ENCODE measurements around the gene CDH24. TPM values are rescaled to one million over a fixed set of nuclear protein-coding genes. Genes with fewer than 3 reads are reported as not detected.

The CDH24 gene
- polyA plus RNA-seq, 3 donors = 0.13 to 0.14 TPM; not detected in 1

DNA sequence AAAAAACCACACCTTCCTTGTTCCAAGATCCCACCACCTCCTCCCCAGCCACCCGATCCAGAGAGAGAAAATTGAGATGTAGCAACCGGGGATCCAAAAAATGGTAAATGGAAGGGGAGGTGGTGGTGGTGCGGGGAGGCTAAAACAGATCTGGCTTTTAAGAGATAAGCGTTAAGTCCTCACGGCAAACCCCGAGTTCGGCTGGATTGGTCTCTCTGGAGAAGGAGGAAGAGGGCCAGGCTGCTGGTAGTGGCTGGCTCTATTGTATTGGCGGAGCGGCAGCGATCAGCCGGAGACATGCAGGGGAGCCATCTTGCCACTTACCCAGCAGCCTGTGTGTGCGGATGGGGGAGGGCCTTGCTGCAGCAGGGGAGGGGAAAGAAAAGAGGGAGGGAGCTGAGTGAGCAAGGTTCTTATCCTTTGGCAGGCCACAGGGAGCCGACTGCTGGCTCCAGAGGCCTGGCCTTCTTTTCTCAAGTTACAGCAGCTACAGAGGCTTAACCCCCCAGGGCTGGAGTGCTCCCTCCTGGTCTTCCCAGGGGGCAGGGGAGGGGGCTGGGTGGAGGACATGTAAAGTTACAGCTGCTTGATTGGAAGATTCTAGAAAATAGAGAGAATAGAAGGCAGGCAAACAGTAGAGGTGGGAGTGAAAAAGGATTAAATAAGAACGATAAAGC lies 14.1 kb upstream of the CDH24 start:
- peak overlapping the region; percentile 97 to 98 for H3K4me3 Mint-ChIP-seq
- H3K9me3 Mint-ChIP-seq = no peaks in the 10 kb centered on the region
- no peaks in the 10 kb centered on the region for H3K27me3 Mint-ChIP-seq (ENCODE audit: low read depth in 3 of 3)
- peak overlapping the region; percentile 87 to 96 (median 93) for H3K27ac Mint-ChIP-seq
- TF ChIP-seq CTCF (IDR thresholded peaks at IDR 0.05) = no peak
- Histone ChIP-seq H3K79me2 (ENCODE audit: insufficient read depth, low read length) (peaks cover 83% of the 10 kb centered on the region), H3K4me1 (ENCODE audit: control insufficient read depth in 1 of 2, insufficient read depth in 2 of 2, low read length in 2 of 2) (peaks cover 31 to 39% of the 10 kb centered on the region in 2 donors), H3K36me3 (replicated peaks in 1 of 2; ENCODE audit: control insufficient read depth in 1 of 2, insufficient read depth in 2 of 2, low read length in 2 of 2) (peaks cover 64 to 77% of the 10 kb centered on the region in 2 donors), H3K9me3 (replicated peaks in 1 of 2; ENCODE audit: control insufficient read depth in 1 of 2, insufficient read depth in 1 of 2, low read length in 2 of 2) (no peaks in the 10 kb centered on the region), H3K9ac (ENCODE audit: insufficient read depth, low read length, poor library complexity, severe bottlenecking) (peak overlapping the region; percentile 60), H3K27ac (ENCODE audit: low read depth in 1 of 2, low read length in 2 of 2) (peak overlapping the region; percentile 31 to 75), H3K27me3 (ENCODE audit: control insufficient read depth in 2 of 2, insufficient read depth in 2 of 2, low read length in 2 of 2) (no peaks in the 10 kb centered on the region), H2AFZ (ENCODE audit: insufficient read depth, low read depth, low read length, poor library complexity, severe bottlenecking) (peak overlapping the region; percentile 85), H3K4me2 (replicated peaks; ENCODE audit: extremely low read depth, low read length, poor library complexity, severe bottlenecking) (peak overlapping the region; percentile 71), H3K4me3 (replicated peaks in 1 of 3; ENCODE audit: low read depth in 2 of 3, low read length in 3 of 3) (peak overlapping the region; percentile 52 to 89 (median 87)), H4K20me1 (ENCODE audit: insufficient read depth, low read length) (peaks cover 66% of the 10 kb centered on the region)
- intact Hi-C loops (cut with micrococcal nuclease) = no loop called here
- WGBS (ENCODE audit: insufficient coverage) = 0% methylated on average over 7 of the region's 14 CpGs
- H3K4me1 Mint-ChIP-seq = peaks cover 35% of the 10 kb centered on the region
- peaks cover 70 to 72% of the 10 kb centered on the region in 2 donors for H3K36me3 Mint-ChIP-seq
- DNase-seq = peak; percentile 61 to 72 (median 72)

DNA sequence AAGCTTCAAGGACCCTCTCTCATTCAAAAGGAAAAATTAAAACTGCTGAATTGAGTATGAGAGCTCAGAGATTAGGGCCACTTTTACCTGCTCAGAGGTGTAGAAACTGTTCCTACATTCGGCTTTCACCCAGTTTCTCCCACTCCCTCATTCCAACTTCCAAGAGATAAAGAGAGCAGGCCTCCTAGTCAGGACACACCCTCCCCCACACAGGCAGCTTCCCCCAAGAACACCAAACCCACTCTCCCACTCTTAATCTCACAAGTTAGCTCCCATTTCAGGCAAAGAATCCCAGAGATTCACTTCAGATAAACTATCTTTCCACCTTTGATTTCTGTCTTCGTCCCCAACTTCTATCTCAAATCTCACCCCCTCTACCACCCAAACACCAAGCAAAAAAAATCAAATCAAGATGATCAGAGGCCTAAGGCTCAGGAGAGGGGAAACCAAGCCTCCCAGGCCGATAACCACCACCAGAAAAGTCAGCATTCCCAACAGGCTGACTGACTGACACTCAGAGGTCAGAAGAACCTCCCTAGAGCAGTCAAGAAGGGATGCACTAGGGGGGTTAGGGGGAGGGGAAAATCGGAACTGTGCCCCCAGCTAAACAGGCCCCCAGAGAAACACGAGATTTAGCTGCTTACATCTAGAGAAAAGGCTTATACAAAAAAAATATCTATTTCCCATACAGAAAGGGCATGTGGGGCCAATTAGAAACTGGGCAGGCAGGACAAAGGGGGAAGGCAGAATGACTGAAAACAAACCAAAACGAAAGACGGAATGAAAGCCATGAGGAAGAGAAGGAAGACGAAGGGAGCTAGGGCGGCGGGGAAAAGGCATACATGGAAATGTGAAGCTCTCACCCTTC lies 13.2 kb upstream of the CDH24 start:
- no peak for TF ChIP-seq CTCF (IDR thresholded peaks at IDR 0.05)
- Mint-ChIP-seq H3K27ac (peak overlapping the region; percentile 87 to 96 (median 93)), H3K36me3 (peaks cover 70 to 72% of the 10 kb centered on the region in 2 donors), H3K9me3 (no peaks in the 10 kb centered on the region), H3K4me1 (peaks cover 35% of the 10 kb centered on the region), H3K4me3 (peak overlapping the region; percentile 97 to 98), H3K27me3 (ENCODE audit: low read depth in 3 of 3) (no peaks in the 10 kb centered on the region)
- WGBS (ENCODE audit: insufficient coverage) = 58% methylated on average over 2 of the region's 10 CpGs
- peaks cover 64 to 77% of the 10 kb centered on the region in 2 donors for H3K36me3 ChIP-seq (replicated peaks in 1 of 2; ENCODE audit: control insufficient read depth in 1 of 2, insufficient read depth in 2 of 2, low read length in 2 of 2)
- DNase-seq = no peak
- H3K79me2 ChIP-seq (ENCODE audit: insufficient read depth, low read length) = peaks cover 81% of the 10 kb centered on the region
- H3K4me2 ChIP-seq (replicated peaks; ENCODE audit: extremely low read depth, low read length, poor library complexity, severe bottlenecking) = peak overlapping the region; percentile 71
- intact Hi-C loops (cut with micrococcal nuclease) = no loop called here
- peaks cover 67% of the 10 kb centered on the region for H4K20me1 ChIP-seq (ENCODE audit: insufficient read depth, low read length)
- no peaks in the 10 kb centered on the region for H3K9me3 ChIP-seq (replicated peaks in 1 of 2; ENCODE audit: control insufficient read depth in 1 of 2, insufficient read depth in 1 of 2, low read length in 2 of 2)
- H2AFZ ChIP-seq (ENCODE audit: insufficient read depth, low read depth, low read length, poor library complexity, severe bottlenecking) = peak overlapping the region; percentile 85
- peak overlapping the region; percentile 31 to 75 for H3K27ac ChIP-seq (ENCODE audit: low read depth in 1 of 2, low read length in 2 of 2)
- peak overlapping the region; percentile 60 for H3K9ac ChIP-seq (ENCODE audit: insufficient read depth, low read length, poor library complexity, severe bottlenecking)
- H3K27me3 ChIP-seq (ENCODE audit: control insufficient read depth in 2 of 2, insufficient read depth in 2 of 2, low read length in 2 of 2) = no peaks in the 10 kb centered on the region
- H3K4me1 ChIP-seq (ENCODE audit: control insufficient read depth in 1 of 2, insufficient read depth in 2 of 2, low read length in 2 of 2) = peaks cover 31 to 39% of the 10 kb centered on the region in 2 donors
- H3K4me3 ChIP-seq (replicated peaks in 1 of 3; ENCODE audit: low read depth in 2 of 3, low read length in 3 of 3) = peak overlapping the region; percentile 52 to 89 (median 87)

Data from CD14-positive monocyte (primary cell).